Iris pigment epithelial cell (primary cell): ENCODE measurements around the gene COA1.
"Not testable (repeated sequence)": the region's sequence is repeated elsewhere in the genome, so short reads cannot be mapped to it uniquely, and the experiment has no call there.

ENCODE experiments used
- DNase-seq: peaks from one replicate; pipeline ENCODE4 v3.0.0-alpha.2; 2011; ENCODE audit warnings: low read depth

The COA1 gene

DNA sequence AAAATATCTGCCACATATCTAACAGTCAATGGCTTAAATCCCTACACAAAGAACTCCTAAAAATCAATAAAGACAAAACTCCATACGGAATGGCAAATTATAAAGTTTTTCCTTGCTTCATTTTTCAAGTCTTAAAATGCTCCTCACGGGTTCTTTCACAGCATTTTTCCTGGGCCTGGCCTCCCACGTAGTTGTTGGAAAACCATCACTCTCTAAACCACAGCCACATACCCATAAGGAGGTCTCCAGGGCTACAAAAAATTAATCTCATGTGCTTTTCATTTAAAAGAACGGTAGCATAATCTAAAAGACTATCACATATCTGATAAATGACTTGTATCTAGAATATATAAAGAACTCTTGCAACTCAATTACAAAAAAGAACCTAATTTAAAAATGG, 2.9 kb downstream of the COA1 start:
- no peak for DNase-seq

GRCh38 chr7:43725251-43725650, 4.1 kb downstream of the COA1 start:
- DNase-seq = peak; percentile 33

GRCh38 chr7:43723007-43723341, 6.3 kb downstream of the COA1 start:
- DNase-seq = no peak

GRCh38 chr7:43721193-43721806, 8.0 kb downstream of the COA1 start:
- peak; percentile 58 for DNase-seq

GRCh38 chr7:43716598-43716997, 12.7 kb downstream of the COA1 start:
- no peak for DNase-seq

- DNase-seq = not testable (repeated sequence)
Measured at GRCh38 chr7:43715966-43716365, 13.4 kb downstream of the COA1 start.

DNA sequence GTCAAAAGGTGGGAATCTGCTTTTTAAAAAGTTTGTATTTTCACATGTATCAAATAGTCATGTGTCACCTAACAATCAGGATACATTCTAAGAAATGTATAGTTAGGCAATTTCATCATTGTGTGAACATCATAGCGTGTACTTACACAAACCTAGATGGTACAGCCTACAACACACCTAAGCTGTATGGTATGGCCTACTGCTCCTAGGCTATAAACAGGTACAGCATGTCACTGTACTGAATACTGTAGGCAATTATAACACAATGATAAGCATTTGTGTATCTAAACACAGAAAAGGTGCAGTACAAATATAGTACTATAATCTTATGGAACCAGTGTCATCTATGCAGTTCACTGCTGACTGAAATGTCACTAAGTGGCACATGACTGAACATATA, 17.8 kb downstream of the COA1 start:
- no peak for DNase-seq

GRCh38 chr7:43708055-43708454, 21.3 kb downstream of the COA1 start:
- not testable (repeated sequence) for DNase-seq

DNA sequence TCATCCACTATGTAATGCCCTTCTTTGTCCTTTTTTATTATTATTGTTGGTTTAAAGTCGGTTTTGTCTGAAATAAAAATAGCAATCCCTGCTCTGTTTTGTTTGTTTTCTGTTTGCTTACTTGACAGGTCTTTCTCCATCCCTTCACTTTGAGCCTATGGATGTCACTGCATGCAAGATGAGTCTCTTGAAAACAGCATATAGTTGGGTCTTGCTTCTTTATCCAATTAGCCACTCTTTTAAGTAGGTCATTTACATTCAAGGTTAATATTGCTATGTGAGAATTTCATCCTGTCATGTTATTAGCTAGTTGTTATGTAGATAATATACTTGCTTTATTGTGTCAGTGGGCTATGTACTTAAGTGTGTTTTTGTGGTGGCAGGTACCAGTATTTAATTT, 25.8 kb downstream of the COA1 start:
- DNase-seq = no peak

DNA sequence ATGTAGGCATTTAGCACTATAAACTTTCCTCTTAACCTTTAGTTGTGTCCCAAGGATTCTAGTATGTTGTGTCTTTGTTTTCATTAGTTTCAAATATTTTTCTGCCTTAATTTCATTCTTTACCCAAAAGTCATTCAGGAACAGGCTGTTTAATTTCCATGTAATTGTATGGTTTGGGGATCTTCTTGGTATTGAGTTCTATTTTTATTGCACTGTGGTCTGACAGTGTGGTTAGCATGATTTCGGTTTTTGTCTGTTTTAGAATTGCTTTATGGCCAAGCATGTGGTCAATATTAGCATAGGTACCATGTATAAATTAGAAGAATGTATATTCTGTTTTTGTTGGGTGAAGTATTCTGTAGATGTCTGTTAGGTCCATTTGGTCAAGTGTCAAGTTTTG, 26.3 kb downstream of the COA1 start:
- no peak for DNase-seq

- DNase-seq = no peak
Measured at GRCh38 chr7:43701929-43702328, 27.4 kb downstream of the COA1 start.

GRCh38 chr7:43701500-43701854, 27.8 kb downstream of the COA1 start:
- peak; percentile 30 for DNase-seq

DNA sequence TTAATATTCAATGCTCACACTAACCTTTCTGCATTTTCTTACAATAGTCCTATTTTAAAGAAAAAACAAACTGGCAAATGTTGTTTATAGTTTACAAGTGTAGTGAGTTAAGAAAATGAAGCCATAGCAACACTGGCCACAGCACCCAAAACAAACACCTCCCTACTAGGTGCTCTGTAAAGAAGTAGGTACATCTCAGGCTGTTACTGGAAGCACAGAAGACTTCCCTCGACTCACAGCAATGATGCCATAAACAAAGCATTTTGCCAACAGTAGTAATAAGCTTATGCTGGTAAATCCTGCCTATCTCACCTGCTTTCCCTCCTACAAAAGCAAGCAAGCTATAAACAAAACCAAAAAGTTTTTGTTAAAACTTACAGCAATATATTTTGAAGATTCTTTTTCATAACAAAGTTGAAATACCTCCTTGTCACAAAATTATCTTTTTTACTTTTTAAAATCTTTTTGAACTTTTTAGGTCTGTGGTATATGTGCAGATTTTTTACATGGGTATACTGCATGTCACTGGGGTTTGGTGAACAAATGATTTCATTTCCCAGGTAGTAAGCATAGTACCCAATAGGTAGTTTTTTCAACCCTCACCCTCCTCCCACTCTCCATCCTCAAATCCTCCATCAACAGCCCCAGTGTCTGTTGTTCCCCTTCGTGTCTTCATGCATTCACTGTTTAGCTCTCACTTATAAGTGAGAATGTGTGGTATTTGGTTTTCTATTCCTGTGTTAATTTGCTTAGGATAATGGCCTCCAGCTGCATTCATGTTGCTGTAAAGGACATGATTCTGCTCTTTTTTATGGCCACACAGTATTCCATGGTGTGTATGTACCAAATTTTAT, 28.4 kb downstream of the COA1 start:
- peak; percentile 7 for DNase-seq

DNA sequence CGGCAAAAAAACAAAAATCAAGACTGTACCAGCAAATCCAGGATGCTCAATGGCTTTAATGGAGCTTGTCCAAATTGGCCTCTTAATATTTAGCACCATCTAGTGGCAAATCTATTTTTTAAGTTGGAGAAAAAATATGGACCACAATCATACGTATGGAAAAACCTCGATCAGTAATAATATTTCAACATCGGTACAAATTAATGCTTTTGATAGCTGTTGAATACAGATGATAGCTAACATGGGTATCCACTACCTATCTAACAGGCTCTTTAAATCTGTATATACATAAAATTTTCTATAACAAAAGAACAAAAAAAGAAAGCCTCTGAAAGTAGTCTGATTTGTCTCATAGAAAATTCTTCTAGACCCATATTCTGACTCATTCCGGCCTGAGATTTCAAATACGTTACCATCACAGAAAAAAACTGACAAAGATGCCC, 29.2 kb downstream of the COA1 start:
- DNase-seq = peak; percentile 78

DNA sequence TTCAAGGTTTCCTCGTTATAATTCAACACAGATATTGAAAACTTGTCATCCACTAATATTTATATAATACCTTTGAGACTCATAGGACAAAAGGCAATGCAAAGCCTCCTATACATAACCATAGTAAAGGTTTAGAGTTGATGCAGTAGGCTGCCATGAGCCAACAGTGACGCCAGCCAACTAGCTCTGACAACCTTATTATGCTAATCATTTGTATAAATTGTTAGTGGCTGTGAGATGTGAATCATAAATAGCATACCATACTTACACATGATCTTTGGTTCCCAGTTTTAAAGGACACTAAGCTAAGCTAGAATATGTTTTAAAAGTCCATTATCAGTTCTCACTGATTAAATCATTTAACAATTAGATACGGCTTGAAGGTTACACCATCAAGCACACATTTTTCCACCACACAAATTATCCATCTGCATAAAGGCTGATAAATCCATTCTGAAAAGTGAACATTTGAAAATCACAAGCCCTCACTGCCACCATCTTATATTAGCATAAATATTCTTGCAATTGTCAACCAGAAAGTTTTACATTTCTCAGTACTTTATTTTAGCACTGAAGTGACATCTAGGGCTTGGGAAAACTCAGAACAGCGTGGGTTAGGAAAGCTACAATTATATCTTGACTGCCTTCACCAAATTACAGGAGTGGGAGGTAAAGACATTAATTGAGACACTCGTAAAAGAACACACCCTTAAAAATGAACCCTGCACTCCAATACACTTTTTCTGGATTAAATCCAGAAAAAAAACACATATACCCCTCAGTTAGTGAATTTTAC, 30.7 kb downstream of the COA1 start:
- DNase-seq = peak; percentile 57

DNA sequence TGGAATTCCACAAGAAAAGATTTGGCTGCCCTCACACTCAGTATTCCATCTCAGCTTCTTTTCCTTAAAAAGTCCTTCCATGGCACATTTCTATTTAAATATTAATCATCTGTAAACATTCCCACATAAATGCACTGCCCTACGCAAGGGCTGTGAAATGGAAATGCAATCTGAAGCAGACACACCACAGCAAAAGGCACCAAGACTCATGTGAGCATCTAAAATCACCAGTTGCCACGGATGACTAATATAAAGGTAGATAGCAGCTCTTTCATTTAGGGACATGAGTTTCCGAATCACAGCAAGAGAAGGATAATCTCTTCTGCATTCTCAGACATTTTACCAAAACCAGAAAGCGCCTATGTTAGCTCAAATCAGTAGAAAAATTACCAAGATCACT, 31.6 kb downstream of the COA1 start:
- peak; percentile 42 for DNase-seq

- DNase-seq = no peak
Measured at GRCh38 chr7:43695365-43695764, 34.0 kb downstream of the COA1 start.

DNA sequence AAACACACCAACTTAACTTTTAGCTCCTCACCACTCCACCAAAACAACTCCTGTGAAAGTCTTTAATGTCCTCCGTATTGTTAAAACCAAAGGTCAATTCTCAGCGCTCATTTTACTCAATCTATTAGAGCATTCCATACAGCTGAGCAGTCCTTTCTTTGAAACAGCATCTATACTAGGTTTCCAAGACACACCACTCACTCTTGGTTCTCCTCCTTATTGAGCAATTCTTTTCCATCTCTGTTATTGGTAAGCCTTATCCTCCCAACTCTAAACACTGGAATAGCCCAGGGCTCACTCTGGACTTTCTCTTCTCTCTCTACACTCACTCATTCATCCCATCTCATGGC, 34.9 kb downstream of the COA1 start:
- peak; percentile 91 for DNase-seq

GRCh38 chr7:43693687-43694398, 35.5 kb downstream of the COA1 start:
- peak; percentile 73 for DNase-seq

GRCh38 chr7:43692582-43693373, 36.5 kb downstream of the COA1 start:
- no peak for DNase-seq

DNA sequence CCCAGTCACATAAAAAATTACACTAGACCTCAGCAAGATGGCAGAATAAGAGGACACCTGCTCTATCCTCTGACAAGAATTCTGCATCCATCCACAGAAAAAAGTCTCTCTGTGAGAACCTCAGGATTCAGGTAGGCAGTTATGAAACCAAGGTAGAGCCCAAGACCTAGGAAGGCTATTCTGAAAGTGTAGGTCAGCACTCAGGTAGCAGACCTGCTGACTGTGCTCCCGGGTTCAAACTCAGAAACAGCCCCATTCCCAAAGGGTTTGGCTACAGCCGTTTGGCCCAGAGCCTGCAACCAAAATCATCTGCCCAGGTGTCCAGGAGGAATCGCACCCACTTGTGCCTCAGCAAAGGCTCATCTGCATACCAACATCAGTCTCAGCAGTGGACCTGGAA, 37.7 kb downstream of the COA1 start:
- DNase-seq = no peak

- DNase-seq = peak; percentile 10
Measured at GRCh38 chr7:43689115-43689514, 40.2 kb downstream of the COA1 start.
